Heart right ventricle (tissue), 16 donors: ENCODE measurements around the gene UBE2M. TPM values are rescaled to one million over a fixed set of nuclear protein-coding genes. Genes with fewer than 3 reads are reported as not detected.

ENCODE experiments used
- ATAC-seq, 8 donors: fragments of 200-7000 bp; cut with Tn5 transposase; one replicate each; pipeline ENCODE4 v1.9.1; 2020; ENCODE audit warnings: mild to moderate bottlenecking in 8 of 8, moderate library complexity in 8 of 8, moderate number of reproducible peaks in 1 of 8
- DNase-seq, 2 donors: peaks; one replicate each; pipeline ENCODE4 v3.0.0-alpha.2; 2020
- H3K27ac ChIP-seq, 10 donors: fragments of 200-600 bp; sonication (generic) in 2 of 10; one replicate each; pipeline versions ENCODE4 v1.5.0 to v1.8.0; 2020 to 2022; ENCODE audit warnings: mild to moderate bottlenecking in 3 of 10
- H3K27me3 ChIP-seq, 7 donors: fragments of 200-600 bp; one replicate each; pipeline ENCODE4 v1.8.0; 2021 to 2022; ENCODE audit warnings: mild to moderate bottlenecking in 2 of 7
- H3K36me3 ChIP-seq, 9 donors: fragments of 200-600 bp; sonication (generic) in 1 of 9; one replicate each; pipeline versions ENCODE4 v1.5.0 to v1.8.0; 2020 to 2022; ENCODE audit warnings: mild to moderate bottlenecking in 2 of 9
- H3K4me1 ChIP-seq, 9 donors: fragments of 200-600 bp; sonication (generic) in 1 of 9; one replicate each; pipeline versions ENCODE4 v1.5.0 to v1.8.0; 2020 to 2022; ENCODE audit warnings: mild to moderate bottlenecking in 4 of 9
- H3K4me3 ChIP-seq, 10 donors: fragments of 200-600 bp; sonication (generic) in 2 of 10; one replicate each; pipeline versions ENCODE4 v1.5.0 to v1.8.0; 2020 to 2022; ENCODE audit warnings: mild to moderate bottlenecking in 7 of 10, moderate library complexity in 2 of 10
- H3K9me3 ChIP-seq, 11 donors: fragments of 200-600 bp in 10 of 11; sonication (generic) in 2 of 11; one replicate each; pipeline versions ENCODE4 v1.5.0 to v1.8.0; 2013 to 2022; ENCODE audit warnings: mild to moderate bottlenecking in 2 of 11, control low read depth in 1 of 11, moderate library complexity in 1 of 11
- CTCF ChIP-seq, 9 donors: fragments of 200-600 bp; sonication (generic) in 2 of 9; IDR thresholded peaks; one replicate each; pipeline versions ENCODE4 v1.5.0 to v1.8.0; 2021 to 2022; ENCODE audit warnings: antibody characterized with exemption in 9 of 9, mild to moderate bottlenecking in 5 of 9, moderate library complexity in 1 of 9
- WGBS, 2 donors: extraction: QIAGEN DNeasy Blood & Tissue Kit; methylation state at CpG; one replicate each; pipeline ENCODE4 v1.1.7; 2013; ENCODE audit warnings: inconsistent platforms in 1 of 2; 5-methylcytosine and 5-hydroxymethylcytosine counted together
- intact Hi-C, 10 donors: fragments of 100-400 bp; cut with DNase I; formaldehyde crosslinking; loops; one replicate each; pipeline versions ENCODE4 v1.11.1 to v1.14.2; 2022
- polyA plus RNA-seq, 2 donors: library from polyadenylated mRNA; stranded (reverse); fragments of 200-250 nt; gene quantifications; one replicate each; pipeline ENCODE4 v1.2.3, GENCODE V29; 2013
- total RNA-seq, 10 donors: library from RNA; stranded (reverse); fragmentation: NEBNext Ultra II Directional in 3 of 10; extraction: Animal tissue kit (Norgen Biotek cat#: 25700) in 3 of 10; gene quantifications; one replicate each; pipeline versions ENCODE4 v1.2.1 to v1.2.4, GENCODE V29; 2021 to 2023
- donor health status: Arrhythmogenic right ventricular cardiomyopathy.
- donor health status: ischemic (EF 13 %, LVEDD 7.1; RV severe dilation, severe dysfunction).
- donor health status: healthy with polysubstance abuse.
- donor health status: DM: no; HTN: yes; CAD: no.
- donor health status: DM: no; HTN: no; CAD: no.
- donor health status: ischemic (EF 25% LVEDD 6.9; RV normal size, moderate dysfunction).
- donor health status: ischemic (EF 25% LVEDD 5.7; RV mildly dilated, moderate dysfunction).
- donor health status: healthy.
- donor health status: DM: yes; HTN: yes; CAD: no.
- donor health status: Ischemic cardiomyopathy.
- donor health status: ischemic (EF 35%, LVEDD 5.7; RV mildly dilated, moderate dysfunction).
- donor health status: nonischemic (EF 11% LVEDD 7.7; RV severe dilation, severe dysfunction).
- donor health status: DM: yes; HTN: yes; CAD: no.
- donor health status: PGD.
- donor health status: ischemic (EF 29% LVEDD 5.4; RV normal size, mild dysfunction).
- donor health status: nonischemic (EF 23%, LVEDD 6.1; RV moderate dilation, normal function).

The UBE2M gene
- total and polyA plus RNA-seq, 12 donors: 45.4 to 146 (median 118) TPM

- H3K9me3 ChIP-seq: no peaks in the 10 kb centered on the region
- no peak overlapping the region for H3K4me3 ChIP-seq
- peaks cover 0 to 5% (median 0%) of the 10 kb centered on the region in 7 donors for H3K27me3 ChIP-seq
- WGBS, 2 donors: 71 to 74% methylated on average over 10 of the region's 10 CpGs
- no peak for TF ChIP-seq CTCF (IDR thresholded peaks at IDR 0.05)
- DNase-seq (no peak), ATAC-seq (no peak)
- no peaks in the 10 kb centered on the region for H3K36me3 ChIP-seq
- no peak overlapping the region for H3K27ac ChIP-seq
- intact Hi-C loops: no loop called here
- no peaks in the 10 kb centered on the region for H3K4me1 ChIP-seq
Measured at GRCh38 chr19:58531034-58531840, 27.2 kb downstream of the UBE2M start.

- H3K4me3 ChIP-seq: no peak overlapping the region
- no peaks in the 10 kb centered on the region for H3K4me1 ChIP-seq
- TF ChIP-seq CTCF (IDR thresholded peaks at IDR 0.05): no peak
- H3K9me3 ChIP-seq: no peaks in the 10 kb centered on the region
- no peaks in the 10 kb centered on the region for H3K36me3 ChIP-seq
- DNase-seq (no peak), ATAC-seq (no peak)
- no peak overlapping the region for H3K27ac ChIP-seq
- intact Hi-C loops: no loop called here
- WGBS, 2 donors: 84 to 88% methylated on average over 3 of the region's 3 CpGs
- peaks cover 0 to 5% (median 0%) of the 10 kb centered on the region in 7 donors for H3K27me3 ChIP-seq
Measured at GRCh38 chr19:58529405-58529804, 29.0 kb downstream of the UBE2M start.

- H3K36me3 ChIP-seq: no peaks in the 10 kb centered on the region
- no peak overlapping the region for H3K4me3 ChIP-seq
- DNase-seq (no peak), ATAC-seq (no peak)
- TF ChIP-seq CTCF (IDR thresholded peaks at IDR 0.05): no peak
- intact Hi-C loops: no loop called here
- H3K27me3 ChIP-seq: no peaks in the 10 kb centered on the region
- no peak overlapping the region for H3K27ac ChIP-seq
- H3K4me1 ChIP-seq: peaks cover 8 to 25% (median 18%) of the 10 kb centered on the region in 9 donors
- no peaks in the 10 kb centered on the region for H3K9me3 ChIP-seq
- 78 to 86% methylated on average over 3 of the region's 3 CpGs for WGBS, 2 donors
Measured at GRCh38 chr19:58522709-58523108, 35.7 kb downstream of the UBE2M start.

GRCh38 chr19:58521651-58522050, 36.8 kb downstream of the UBE2M start:
- WGBS, 2 donors: 70 to 74% methylated on average over 4 of the region's 4 CpGs
- no peak for ATAC-seq
- Histone ChIP-seq H3K27ac (no peak overlapping the region), H3K9me3 (no peaks in the 10 kb centered on the region), H3K27me3 (no peaks in the 10 kb centered on the region), H3K36me3 (peaks cover 0 to 10% (median 7%) of the 10 kb centered on the region in 9 donors), H3K4me3 (no peak overlapping the region), H3K4me1 (peaks cover 8 to 35% (median 28%) of the 10 kb centered on the region in 9 donors)
- TF ChIP-seq CTCF (IDR thresholded peaks at IDR 0.05): no peak
- DNase-seq: no peak
- intact Hi-C loops: no loop called here
